CD4-positive, alpha-beta T cell treated with Interleukin-15 for 1 hour (primary cell): Measurements from ENCODE around the gene SRGAP3.

Experiments
- DNase-seq: peaks from one replicate; pipeline ENCODE4 v3.0.0-alpha.2; 2020

The SRGAP3 gene

GRCh38 chr3:9198899-9199335, 50.5 kb downstream of the SRGAP3 start:
- no peak for DNase-seq

DNA sequence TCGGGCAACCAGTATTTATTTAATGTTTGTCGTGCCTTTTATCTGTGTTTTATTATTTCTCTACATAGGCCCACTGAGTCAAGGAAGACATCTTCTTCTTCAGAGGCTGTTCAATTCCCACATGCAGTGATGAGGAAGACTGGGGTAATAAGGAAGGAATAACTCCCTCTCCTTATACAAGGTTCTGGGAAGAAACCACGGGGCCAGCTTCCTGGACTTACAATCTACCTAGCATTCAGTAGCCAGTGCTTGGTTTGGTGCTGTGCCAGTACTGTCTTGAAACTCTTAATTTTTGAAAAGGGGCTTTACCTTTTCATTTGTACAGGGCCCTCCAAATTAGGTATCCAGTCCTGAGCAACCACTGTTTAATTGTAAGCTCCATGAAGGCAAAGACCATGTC, 51.2 kb downstream of the SRGAP3 start:
- no peak for DNase-seq

DNA sequence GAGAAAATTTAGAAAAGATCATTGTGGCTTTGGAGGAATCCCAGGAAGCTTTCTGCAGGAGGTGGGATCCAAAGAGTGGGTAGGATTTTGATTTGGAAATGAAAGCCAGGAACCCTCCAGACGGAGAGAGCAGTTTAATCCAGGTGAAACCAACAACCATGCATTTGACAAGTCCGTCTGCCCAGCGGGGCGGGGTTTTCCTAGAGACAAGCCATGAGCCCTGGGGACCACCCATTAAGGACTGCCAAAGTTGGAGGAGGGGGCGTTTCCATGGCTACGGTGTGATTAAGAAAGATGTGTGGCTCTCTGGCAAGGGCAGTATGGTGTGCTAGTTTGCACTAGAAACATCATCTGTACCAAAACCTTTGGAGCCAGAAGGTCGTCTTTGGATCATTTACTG, 53.4 kb downstream of the SRGAP3 start:
- no peak for DNase-seq

- no peak for DNase-seq
Observed at GRCh38 chr3:9195390-9195789, 54.1 kb downstream of the SRGAP3 start.

GRCh38 chr3:9194509-9195184, 54.8 kb downstream of the SRGAP3 start:
- no peak for DNase-seq

- no peak for DNase-seq
Observed at GRCh38 chr3:9193633-9194195, 55.7 kb downstream of the SRGAP3 start.

- no peak for DNase-seq
Observed at GRCh38 chr3:9193211-9193610, 56.2 kb downstream of the SRGAP3 start.

- no peak for DNase-seq
Observed at GRCh38 chr3:9192248-9193025, 57.0 kb downstream of the SRGAP3 start.

- DNase-seq: no peak
Observed at GRCh38 chr3:9190276-9190675, 59.2 kb downstream of the SRGAP3 start.

GRCh38 chr3:9188583-9188982, 60.9 kb downstream of the SRGAP3 start:
- DNase-seq: no peak

- no peak for DNase-seq
Observed at GRCh38 chr3:9185701-9186100, 63.7 kb downstream of the SRGAP3 start.

DNA sequence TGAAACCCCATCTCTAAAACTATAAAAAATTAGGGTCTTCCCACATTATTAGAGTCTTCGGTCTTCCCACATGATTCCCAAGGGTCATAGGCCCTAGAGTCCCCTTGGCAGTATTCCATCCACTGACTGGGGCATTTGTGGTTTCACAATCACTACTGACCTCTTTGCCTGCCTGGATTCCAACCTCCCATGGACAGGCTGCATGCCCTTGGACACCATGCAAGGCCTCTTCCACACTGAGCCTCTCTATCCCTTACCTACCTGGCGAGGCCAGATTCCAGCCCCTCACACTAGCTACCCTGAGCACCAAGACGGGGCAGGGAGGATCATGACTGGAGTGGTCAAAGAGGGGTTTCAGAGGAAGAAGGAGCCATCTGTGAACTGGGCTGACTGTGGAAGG, 64.4 kb downstream of the SRGAP3 start:
- no peak for DNase-seq

DNA sequence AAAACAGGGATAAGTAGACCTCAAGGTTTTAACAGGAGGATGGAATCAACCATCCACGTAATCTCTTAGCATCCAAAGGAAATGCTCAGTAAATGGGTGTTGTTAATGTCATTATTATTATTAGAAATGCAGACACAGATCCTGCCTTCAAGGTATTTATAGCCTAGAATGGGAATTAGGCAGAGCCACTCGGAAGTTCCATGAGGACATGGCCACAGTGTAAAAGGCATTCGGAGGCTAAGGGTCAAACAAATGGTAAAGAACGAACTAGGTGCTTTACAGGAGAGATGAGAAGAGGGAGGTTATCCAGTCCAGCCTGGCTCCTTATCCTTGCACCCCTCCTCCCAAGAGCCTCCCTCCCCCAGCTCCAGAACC, 65.0 kb downstream of the SRGAP3 start:
- DNase-seq: no peak

DNA sequence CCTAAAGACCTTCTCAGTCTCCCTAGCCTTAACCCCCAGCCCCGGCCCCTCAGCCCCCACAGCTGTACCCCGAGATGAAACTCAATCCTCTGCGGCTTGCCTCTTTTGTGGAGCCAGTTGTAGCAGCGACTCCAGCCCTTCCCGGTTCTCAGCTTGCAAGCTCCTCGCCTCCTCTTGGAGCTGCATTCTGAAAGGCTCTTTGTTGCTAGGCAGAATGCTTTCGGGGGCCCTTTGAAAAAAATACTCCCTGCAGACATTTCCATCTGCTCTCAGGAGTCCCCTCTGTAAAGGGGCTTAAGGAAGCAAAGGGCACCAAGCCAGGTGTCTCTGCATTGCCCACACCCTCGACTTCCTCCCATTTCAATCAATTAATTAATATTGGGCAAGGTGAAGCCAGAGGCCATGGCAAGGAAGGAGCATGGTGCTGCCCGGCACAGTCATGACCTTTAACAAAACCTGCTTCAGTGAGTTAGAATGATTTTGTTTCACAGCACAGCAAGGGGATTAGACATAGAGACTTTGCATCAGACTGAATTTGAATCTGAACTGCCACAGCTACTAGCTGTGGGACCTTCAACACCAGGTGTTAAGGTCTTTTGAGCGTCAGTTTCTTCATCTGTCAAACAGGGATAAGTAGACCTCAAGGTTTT, 65.5 kb downstream of the SRGAP3 start:
- DNase-seq: no peak

DNA sequence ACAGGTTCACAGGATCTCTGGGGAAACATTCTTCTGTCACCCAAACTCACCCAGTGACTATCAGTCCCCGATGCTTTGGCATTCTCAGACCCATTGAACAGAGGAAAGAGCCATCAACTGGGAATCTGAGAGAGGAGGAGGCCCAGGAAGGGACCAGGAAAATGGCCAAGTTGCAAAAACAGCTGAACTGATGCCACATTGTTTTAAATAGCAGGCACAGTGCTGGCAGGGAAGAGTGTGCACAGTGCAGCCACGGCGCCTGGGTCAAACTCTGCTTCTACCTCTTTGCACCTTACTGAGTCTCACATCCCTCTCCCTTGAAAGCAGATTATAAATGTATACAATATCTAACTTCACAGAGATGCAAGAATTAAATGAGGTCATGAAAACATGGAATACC, 66.4 kb downstream of the SRGAP3 start:
- DNase-seq: no peak

GRCh38 chr3:9180764-9181117, 68.7 kb downstream of the SRGAP3 start:
- DNase-seq: no peak

DNA sequence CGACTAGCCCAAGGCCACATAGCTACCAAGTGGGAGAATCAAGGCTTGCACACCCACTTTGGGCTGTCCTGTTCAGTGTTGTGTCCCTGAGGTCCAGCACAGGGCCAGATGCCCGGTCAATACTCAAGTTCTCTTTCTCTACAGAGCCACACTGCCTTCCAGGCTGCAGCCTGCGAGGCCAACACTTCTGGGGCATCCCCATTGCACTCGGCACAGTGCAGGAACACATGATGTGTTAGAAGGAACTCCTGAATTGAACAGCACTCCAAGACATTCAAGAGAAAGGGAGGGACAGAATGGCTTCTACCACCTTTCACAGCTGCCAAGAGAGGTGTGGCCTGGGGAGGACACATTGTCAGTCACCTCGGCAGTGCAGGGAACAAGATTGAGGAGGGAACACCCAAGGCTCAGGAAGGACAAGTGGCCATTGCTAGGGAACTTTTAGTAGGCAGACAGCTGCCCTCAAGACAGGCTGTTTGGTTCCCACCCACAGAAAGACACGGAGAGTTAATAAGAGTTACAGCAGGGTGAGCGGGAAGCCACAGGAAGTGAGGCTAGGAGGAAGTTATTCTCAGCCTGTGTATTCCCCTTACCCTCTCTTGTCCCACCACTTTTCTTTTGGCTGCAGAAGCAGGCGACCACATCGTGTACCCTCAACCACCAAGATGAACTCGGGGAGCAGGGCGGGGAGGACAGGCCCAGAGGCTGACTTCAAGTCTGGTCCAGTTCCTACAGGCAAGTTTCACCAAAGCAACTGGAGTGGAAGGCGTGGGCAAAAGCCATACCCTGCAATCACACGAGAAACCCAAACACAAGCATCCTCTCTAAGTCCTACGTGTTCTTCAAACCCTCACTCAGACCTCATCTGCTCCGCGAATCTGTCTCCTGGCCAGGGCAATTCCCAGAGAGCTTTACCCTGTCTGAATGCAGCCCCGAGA, 69.4 kb downstream of the SRGAP3 start:
- no peak for DNase-seq

DNA sequence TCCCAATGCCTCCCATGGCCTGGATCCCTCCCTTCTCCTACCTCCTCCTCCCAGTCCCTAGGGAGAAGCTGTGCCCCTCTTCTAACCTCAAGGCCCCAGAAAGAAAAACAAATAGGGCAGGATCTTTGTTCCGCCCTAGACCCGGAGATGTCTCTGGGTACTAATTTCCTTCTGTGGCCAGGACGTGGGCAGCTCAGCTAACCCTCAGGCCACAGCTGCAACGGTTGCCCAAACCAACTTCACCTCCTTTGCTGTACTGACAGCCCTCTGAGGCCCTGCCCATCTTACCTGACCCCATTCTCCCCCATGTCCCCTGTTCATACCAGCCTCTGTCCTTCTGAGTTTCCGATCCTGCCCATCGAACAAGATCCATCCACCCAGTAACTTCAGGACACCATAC, 70.7 kb downstream of the SRGAP3 start:
- no peak for DNase-seq

- no peak for DNase-seq
Observed at GRCh38 chr3:9175421-9175820, 74.0 kb downstream of the SRGAP3 start.

DNA sequence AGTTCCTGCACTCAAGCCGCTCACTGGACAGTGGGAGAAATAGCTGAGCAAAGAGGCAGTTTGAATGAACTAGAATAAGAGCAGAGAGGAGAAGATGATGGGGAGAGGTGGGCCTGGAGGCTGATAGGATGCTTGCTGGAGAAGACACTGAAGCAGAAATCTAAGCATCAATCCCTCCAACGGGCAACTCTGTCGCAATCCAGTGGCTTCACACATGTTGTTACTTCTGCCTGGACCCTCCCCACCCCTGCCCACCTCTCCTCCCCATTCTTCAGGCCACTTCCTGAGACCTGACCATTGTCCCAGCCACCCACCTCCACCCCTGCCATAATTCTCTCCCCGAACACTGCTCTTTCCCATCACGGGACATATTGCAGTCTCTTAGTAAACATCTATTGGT, 76.0 kb downstream of the SRGAP3 start:
- no peak for DNase-seq

- DNase-seq: no peak
Observed at GRCh38 chr3:9172851-9173321, 76.6 kb downstream of the SRGAP3 start.

DNA sequence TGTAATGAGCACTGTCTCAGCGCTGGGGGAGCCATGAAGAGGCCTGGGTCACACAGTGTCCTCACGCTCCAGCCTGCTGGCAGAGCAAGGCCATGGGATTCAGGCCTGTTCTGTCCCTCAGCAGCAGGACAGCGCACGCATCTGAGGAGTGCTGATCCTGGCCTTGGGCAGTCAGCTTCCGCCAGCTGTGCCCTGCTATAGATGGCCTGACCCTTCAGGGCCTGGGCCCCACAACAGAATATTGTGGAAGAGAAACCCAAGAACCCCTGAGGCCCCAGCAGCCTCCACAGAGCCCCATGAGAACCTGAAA, 78.6 kb downstream of the SRGAP3 start:
- DNase-seq: no peak
